Suprapubic skin (tissue), 4 donors: ENCODE results near the gene IL17RA.

ENCODE experiments used
- CTCF ChIP-seq, 2 donors: fragments of 200-600 bp in 1 of 2; fragments of 450-650 bp in 1 of 2; sonication (generic) in 1 of 2; IDR thresholded peaks; one replicate each; pipeline ENCODE4 v1.5.1; 2016 to 2019; ENCODE audit warnings: antibody characterized with exemption in 2 of 2, mild to moderate bottlenecking in 1 of 2, moderate library complexity in 1 of 2
- EP300 ChIP-seq: sonication (generic); formaldehyde crosslinking; IDR thresholded peaks from one replicate; pipeline ENCODE4 v1.6.1; 2017; ENCODE audit warnings: antibody characterized with exemption
- POLR2AphosphoS5 ChIP-seq, 3 donors: sonication (generic); formaldehyde crosslinking; IDR thresholded peaks; one replicate each; pipeline ENCODE4 v1.6.1; 2017; ENCODE audit warnings: antibody characterized with exemption in 3 of 3

- no peak for TF ChIP-seq CTCF (IDR thresholded peaks at IDR 0.05)
- no peak for TF ChIP-seq POLR2AphosphoS5 (IDR thresholded peaks at IDR 0.05)
- TF ChIP-seq EP300 = no peak
Measured at GRCh38 chr22:17108256-17109112, 23.7 kb downstream of the IL17RA start.
